HG03565 (cell line): ENCODE data around the gene NDUFA9.

Experiments
- ATAC-seq: cut with Tn5 transposase; IDR thresholded peaks from one replicate; pipeline ENCODE4 v1.9.1; 2021; ENCODE audit warnings: mild to moderate bottlenecking, moderate library complexity; ENCODE audit not compliant: unreplicated experiment

Gene NDUFA9

GRCh38 chr12:4685317-4685716, 36.4 kb downstream of the NDUFA9 start:
- ATAC-seq: no peak

- ATAC-seq: no peak
These were observed 41.8 kb downstream of the NDUFA9 start for GRCh38 chr12:4690760-4691159.
